Hematopoietic multipotent progenitor cell treated with erythropoietin and hydrocortisone succinate and interleukin-3 and kit ligand, for 15 days (in vitro differentiated cells): ENCODE measurements around the gene IMPACT.

ENCODE experiments used
- DNase-seq: peaks from one replicate; pipeline ENCODE4 v3.0.0-alpha.2; 2015; ENCODE audit warnings: low spot score

The IMPACT gene, protein sequence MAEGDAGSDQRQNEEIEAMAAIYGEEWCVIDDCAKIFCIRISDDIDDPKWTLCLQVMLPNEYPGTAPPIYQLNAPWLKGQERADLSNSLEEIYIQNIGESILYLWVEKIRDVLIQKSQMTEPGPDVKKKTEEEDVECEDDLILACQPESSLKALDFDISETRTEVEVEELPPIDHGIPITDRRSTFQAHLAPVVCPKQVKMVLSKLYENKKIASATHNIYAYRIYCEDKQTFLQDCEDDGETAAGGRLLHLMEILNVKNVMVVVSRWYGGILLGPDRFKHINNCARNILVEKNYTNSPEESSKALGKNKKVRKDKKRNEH

DNA sequence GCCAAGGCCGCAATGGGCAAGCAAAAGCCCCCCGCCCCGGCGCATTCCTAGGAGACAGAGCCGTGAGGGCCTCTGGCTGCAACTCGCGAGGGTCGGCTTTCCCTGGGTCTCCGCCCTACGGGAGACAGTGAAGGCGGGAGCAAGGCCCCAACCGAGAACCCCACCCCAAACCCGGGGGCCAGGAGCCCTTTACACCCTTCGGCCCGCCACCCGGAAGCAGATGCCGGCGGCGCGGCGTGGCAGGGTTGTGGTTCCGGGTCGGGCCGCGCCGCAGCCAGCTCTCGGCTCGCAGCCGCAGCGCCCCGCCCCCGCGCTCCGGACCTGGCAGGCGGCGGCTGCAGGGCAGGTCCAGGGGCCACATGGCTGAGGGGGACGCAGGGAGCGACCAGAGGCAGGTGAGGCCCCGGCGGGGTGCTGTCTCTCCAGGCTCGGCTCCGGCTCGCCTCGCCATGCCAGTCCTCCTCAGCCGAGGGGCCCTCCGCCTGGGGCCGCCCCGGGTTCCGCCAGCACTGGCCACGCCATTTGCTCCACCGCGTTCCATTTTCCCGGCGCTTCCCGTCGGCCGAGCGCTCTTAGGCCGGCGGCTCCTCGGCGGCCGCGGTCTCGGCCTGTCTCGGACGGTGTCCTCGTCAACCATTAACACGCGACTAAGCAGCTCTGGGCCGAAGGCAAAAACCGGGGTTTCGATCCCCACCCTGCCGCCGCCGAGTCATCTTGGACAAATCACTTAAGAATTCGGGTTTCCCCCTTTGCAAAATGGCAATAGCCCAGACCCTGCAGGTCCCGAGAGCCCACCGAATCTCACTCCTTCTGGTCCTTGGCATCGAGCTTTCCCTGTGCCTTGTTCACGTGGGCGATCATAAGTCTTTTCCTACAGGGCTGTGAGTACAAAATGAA lies at the start of gene IMPACT:
IMPACT (plus strand) TSS at position 273 of the 897 bp plus-strand sequence; CDS start at position 360, 87 bp downstream.
- DNase-seq = peak; percentile 77

DNA sequence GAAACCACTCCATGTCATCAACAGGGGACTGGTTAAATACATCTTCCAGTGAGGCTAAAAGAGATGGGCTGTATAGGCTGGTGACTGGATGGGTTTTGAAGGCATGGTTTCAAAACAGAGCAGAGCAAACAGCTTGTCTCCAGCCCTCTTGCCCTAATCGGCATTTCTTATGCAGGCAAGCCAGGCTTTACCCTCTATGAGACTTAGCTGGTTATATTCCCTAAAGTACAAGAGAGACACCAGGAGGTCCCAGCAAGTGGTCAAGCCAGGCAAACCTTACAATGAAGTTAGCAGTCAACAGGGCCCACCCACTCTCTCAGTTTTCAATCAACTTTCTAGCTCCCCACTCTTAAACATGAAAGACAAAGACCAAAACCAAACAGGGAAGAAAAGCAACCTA lies 47.9 kb upstream of the IMPACT start:
- DNase-seq = no peak

DNA sequence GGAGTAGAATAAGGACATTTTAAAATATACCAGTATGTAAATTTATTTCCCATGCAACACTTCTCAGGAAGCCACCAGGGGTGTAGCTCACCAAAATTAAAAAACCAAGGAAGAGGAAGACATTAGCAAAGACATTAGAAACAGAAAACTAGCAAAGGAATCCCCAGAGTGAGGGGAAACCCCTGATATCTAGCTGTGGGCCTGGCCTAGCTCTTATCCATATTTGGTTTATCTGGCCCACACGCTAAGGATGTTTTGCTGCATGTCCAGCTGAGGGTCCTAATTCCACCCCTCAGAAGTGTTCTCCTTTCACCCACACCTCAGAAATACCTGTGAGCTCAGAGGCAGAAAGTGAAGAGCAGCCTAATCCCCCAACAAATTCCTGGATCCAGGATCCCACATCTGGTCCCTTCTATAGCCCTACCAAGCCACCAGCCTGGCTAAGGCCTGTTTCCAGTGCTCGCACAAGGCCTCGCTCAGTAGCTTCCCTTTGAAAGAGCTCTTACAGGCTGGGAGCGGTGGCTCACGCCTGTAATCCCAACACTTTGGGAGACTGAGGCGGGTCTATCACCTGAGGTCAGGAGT lies 46.2 kb upstream of the IMPACT start:
- DNase-seq = no peak

DNA sequence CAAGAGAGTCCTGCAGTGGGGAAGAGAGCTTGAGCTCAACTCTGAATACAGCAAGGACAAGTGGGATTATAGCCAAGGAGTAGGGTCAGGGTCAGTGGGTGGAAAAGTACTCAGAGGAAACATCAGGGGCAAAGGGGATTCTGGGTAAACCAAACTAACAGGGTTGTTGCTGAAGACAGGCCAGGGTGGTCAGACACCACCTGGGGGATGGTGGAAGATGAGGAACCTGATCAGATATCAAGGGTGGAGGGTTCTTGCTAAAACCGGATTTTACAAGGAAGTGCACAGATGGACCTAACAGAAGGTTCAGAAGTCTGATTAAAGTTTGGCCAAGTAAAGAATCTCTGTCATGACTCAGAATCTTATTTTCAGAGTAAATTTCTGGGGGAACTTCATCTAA lies 45.3 kb upstream of the IMPACT start:
- no peak for DNase-seq

DNA sequence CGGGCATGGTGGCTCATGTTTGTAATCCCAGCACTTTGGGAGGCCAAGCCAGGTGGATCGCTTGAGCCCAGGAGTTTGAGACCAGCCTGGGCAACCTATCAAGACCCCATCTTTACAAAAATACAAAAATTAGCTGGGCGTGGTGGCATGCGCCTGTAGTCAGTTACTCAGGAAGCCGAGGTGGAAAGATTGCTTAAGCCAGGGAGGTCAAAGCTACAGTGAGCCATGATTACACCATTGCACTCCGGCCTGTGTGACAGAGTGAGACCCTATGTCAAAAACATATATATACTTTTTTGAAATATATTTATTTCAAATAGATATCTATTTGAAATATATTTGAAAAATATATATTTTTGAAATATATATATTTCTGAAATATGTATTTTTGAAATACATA lies 39.8 kb upstream of the IMPACT start:
- no peak for DNase-seq

DNA sequence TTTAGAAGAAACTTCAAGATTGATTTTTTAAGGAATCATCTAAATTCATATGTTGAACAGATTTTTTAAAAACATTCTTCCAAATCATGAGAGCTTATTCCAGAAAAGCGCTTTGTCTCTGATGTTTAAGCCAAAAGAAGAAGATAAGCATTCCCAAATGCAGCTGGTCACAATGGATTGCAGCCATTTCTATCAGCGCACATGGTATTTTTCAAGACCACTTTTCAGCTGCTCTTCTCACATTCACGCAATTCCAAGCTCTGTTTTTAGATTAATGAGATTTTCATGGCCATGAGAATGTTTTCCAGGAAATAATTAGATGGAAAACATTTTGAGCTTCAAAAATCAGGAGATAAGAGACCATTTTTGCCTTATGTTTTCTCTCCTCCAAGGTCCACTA lies 37.5 kb upstream of the IMPACT start:
- DNase-seq = no peak

DNA sequence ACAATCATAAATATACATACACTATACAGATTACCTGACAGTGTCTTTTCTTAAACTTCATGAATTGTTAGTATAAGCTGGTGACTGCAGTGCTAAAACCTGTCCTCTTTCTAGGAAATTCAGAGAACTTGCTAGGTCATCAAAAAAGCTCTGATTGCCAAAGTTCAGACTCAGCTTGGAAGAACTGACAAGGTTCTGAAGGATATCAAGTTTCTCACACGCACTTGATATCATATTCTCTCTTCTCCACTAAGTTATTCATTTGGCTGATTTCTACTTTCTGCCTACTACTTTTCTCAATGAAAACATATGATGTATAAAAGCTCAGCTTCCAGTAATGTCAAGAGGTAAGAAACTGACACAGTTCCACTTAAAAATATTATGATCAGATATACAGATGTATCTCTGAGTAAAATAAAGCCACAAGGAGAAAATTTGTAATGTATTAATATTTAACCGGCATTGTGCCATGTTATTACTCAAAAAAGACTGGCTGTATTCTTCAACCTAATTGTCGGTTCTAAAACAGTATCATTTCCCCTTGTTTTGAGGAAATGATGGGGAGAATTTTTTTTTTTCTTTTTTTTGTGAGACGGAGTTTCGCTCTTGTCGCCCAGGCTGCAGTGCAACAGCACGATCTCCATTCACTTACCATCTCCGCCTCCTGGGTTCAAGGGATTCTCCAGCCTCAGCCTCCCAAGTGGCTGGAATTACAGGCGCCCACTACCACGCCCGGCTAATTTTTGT lies 31.2 kb upstream of the IMPACT start:
- DNase-seq = peak; percentile 19

DNA sequence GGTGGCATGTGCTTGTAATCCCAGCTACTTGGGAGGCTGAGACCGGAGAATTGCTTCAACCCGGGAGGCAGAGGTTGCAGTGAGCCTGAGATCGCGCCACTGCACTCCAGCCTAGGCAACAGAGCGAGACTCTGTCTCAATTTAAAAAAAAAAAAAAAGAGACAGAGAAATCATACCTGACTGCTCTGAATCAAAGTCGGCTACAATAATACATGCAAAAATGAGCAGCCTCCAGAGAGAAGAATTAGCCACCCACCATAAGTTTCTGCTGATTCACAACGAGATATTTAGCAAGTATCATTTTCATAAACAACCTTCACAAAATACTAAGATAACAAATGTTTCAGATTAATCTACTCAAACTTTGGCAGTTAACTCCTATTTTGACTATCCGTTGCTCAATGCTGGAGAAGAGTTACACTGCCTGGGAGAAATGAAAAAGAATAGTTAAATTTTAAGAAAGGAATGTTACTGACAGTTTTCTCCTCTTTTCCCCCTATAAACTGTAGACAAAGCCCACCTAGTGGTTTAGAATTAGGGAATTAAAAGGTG lies 30.3 kb upstream of the IMPACT start:
- no peak for DNase-seq

DNA sequence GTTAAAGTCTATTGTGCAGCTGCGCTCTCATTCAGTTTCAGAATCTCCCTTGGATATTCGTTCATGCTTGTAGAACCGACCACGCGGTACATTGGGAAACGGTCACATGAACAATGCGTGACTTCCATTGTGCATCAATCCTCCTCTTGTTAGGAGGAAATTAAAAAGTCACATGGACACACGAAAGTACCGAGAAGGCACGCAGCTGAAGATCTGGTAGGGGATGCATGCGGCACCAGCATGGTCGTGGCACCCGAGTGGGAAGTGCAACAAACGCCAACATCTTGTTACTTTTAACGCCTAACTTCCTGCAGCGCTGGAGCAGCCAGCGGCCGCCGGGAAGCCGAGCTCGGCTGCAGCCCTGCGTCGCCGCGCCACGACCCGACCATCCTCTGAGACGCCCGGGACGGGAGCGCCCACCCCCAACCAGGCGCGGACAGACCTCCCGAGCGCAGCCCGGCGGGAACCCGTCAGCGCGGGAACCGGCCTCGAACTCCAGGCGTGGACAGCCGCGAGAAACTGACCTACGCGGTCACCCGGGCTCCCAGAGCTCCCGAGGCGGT lies 29.3 kb upstream of the IMPACT start:
- DNase-seq = no peak

DNA sequence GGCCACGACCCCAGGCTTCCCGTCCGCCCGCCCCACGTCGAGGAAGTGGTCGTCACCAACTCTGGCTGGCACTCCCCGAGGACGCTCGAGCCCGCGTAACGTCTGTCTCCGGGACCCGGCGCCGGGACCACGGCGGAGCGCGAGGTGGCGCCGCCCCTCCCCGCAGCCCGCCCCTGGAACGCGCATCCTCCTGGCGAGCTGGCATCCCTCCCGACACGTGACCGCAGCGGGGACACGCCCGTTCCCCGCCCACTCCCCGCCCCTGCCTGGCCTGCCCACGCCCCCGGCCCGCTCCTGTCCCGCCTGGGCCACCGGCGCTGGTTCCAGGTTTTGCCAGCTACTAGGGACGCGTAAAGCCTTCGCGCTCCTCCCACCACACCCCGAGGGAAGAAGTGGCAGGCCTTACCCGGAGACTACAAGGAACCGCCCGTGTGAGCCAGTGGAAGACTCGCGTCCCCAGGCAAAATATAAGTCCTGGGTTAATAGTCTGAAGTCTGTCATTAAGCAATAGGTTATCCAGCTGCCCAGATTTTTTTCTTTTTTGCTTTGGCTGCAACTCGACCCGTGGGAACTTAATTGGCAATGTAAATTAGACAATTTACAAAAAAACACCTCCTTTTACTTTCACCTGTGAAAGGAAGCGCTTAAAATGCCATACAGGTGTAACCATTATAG lies 28.6 kb upstream of the IMPACT start, which contains the start of gene OSBPL1A:
OSBPL1A (minus strand) TSS at position 131 of the 675 bp plus-strand sequence. CDS start 20,291 bp downstream, outside the sequence.
- DNase-seq = peak; percentile 72

DNA sequence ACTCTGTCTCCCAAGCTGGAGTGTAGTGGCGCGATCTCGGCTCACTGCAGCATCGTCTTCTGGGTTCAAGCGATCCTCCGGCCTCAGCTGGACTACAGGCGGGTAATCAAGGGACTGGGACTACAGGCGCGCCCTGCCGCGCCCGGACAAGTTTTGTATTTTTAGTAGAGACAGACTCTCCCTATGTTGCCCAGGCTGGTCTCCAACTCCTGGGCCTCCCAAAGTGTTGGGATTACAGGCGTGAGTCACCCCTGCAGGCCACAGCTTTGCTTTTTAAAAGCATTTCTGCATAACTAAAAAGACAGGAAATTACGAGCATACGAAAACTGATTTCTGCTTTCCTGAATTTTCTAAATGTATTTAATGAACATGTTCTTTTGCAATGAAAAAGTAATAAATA lies 27.9 kb upstream of the IMPACT start:
- no peak for DNase-seq

DNA sequence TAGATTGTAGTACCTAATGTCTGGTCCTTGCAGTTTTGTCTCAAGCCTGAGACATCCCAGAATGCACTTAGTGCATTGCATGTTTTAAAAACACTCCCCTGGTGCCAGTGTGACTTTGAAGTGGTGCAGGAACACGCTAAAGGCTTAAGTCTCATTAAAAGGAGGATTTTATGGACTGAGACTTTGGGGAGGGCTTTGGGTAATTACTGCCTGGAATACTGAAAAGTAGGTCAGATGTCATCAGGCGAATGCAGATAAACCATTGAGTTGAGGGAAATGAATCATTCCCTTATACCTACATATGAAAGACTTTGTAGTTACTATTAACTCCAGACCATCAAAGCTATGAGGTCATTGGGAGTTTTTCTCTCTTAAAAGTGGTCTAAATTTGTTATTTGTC lies 25.9 kb upstream of the IMPACT start:
- DNase-seq = no peak

DNA sequence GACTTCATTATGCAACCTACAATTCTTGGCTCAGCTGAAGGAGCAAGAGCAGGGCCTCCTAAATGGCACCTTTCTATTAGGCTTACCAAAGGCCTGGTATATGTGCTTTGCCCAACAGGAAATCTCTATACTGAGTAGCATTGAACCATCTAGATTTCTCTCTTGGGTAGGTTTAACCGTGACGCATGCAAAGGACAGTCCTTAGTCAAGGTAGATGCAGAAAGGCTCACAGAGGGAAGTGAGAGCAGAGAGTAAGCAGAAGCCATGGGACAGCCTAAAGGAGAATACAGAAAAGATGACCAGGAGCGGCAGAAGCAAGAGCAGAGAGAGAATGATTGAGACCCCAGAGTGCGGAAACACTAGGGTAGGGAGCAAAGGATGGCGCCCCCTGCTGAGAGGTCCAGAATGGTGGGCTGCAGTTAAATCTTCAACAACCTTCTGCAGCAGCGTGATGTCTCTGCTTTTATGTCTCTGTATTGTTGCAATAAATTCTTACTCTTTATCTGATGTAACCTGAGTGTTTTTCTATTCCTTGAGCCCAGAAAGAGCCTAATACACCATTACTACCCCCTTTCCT lies 24.2 kb upstream of the IMPACT start:
- no peak for DNase-seq

DNA sequence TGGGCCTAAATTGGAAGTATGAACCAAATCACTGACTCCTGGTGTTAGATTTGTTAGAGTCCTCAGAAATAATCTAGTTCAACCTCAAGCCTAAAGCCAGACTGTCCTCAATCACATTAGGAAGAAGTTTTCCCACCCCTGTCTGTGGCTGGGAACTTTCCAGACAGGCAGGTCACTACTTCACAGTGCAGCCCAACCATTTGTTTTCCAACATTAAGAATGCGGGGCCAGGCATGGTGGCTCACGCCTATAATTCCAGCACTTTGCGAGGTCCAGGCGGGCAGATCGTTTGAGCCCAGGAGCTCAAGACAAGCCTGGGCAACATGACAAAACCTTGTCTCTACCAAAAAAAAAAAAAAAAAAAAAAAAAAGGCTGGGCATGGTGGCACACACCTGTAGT lies 23.4 kb upstream of the IMPACT start:
- no peak for DNase-seq

DNA sequence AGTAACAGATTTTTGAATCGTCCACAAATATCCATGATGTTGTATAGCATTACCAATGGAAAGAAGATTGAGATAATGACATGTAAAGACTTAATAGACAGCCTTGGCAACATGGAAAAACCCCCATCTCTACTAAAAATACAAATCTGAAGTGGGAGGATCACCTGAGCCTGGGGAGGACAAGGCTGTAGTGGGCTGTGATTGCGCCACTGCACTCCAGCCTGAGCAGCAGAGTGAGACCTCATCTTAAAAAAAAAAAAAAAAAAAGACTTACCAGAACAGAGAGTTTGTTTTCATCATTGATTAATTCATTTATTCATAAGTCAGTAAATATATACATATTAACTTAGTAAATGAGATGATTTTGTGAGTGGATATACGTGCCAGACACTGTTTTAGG lies 21.9 kb upstream of the IMPACT start:
- DNase-seq = no peak

DNA sequence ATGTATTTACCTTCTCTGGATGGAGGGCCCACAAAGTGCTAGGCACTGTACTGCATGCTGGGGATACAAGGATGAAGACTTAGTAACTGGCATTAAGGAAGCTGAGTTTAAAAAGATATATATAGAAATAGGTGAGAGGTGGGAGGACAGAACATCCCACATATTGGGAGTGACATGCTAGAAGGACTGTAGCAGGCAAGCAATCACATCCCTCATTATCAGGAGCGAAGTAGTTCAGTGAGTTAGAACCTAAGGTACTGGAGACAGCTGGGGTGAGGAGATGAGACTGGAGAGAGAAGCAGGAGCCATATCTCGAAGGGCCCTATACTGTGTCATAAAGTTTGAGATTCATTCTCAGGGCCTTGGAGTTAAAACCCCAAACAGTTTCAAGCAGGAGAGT lies 18.0 kb upstream of the IMPACT start:
- no peak for DNase-seq

DNA sequence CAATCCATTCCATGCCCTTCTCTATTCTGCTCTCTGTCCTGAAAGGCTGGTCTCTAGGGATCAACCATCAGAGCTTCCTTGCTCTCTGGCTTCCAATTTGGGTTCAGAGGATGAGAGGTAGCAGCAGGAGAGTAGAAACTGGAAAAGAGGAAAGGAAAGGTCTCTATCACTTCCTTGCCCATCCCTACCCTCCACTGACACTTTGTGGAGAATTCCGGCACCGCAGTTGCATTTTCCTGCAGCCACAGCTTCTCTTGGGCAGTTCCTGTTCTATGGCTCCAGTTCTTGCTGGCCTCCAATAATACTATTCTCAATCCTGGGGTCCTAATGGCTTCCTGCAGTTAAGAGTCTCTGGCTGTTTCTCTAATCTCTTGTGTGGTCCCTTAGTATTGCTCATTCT lies 13.3 kb upstream of the IMPACT start:
- DNase-seq = no peak

DNA sequence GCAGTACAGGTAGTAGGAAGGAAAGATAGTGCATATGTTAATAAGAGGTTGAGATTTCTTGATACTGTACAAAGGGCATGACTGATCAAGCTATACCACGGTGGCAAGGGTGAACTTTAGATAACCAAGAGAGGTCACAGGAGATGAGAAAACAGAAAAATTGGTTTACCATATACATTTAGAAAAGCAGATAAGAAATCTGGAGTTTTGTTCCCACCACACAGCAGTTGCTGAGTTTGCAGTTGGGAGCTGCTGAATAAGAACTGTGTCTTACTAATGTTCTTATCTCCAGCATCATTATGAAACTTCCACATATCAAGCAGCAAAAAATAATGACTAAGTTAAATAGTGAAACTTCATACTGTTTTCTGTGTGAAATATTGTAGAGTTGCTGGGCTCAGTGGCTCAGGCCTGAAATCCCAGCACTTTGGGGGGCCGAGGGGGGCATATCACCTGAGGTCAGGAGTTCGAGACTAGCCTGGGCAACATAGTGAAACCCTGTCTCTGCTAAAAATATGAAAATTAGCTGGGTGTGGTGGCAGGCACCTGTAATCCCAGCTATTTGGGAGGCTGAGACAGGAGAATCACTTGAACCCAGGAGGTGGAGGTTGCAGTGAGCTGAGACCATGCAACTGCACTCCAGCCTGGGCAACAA lies 12.0 kb upstream of the IMPACT start:
- DNase-seq = no peak

DNA sequence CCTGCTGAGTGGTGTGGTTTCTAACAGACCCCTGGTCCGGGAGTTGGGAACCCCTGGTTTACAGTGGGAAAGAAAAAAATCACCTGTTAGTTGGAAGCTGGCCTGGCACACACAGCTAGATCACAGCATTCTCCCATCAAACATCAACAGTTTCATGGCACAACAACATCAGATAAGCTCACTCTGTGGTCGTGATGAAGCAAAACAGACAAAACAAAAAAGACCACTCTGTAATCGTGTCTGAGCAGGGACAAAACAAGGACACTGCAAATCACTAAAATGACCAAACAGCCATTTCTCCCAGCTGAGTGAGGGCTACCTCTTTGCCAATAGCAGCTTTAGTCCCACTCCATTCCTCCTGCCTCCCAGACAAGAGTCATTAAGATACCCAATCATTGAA lies 9.0 kb upstream of the IMPACT start:
- no peak for DNase-seq

DNA sequence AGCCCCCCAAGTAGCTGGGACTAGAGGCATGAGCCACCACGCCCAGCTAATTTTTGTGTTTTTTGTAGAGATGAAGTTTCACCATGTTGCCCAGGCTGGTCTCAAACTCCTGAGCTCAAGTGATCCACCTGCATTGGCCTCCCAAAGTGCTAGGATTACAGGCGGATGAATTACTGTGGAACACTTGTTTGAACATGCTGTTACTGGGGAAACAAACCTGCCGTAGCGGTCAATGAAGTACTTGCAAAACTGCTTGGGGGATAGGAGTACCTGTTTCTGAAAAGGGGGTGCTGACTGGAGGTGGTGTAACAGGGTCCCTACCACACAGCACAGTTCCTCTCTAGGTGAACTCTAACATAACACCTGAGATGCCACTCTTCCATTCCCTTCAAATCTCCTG lies 5.9 kb upstream of the IMPACT start:
- no peak for DNase-seq
